IMR-90 (cell line): ENCODE data around the gene ADCY9. TPM values are rescaled to one million over a fixed set of nuclear protein-coding genes. Genes with fewer than 3 reads are reported as not detected.

Experiments used
- ATAC-seq: fragments of 200-7000 bp; cut with Tn5 transposase; 2 replicates; pipeline ENCODE4 v1.9.1; 2020; ENCODE audit warnings: low read depth, mild to moderate bottlenecking, moderate library complexity
- BruUV-seq: library from RNA; stranded (reverse); fragments of 400-500 nt; replicated peaks from 2 replicates; lab custom pipeline; 2021; lab: Mats Ljungman, UMichigan
- CTCF ChIA-PET: fragments of 300-600 bp; formaldehyde crosslinking; extraction: SDS; loops from one replicate; lab custom pipeline; 2021; ENCODE audit warnings: antibody characterized with exemption; lab: Yijun Ruan, JAX
- POLR2A ChIA-PET: fragments of 300-600 bp; sonication (Branson Sonifier 250); formaldehyde crosslinking; loops from one replicate; lab custom pipeline; 2022; ENCODE audit warnings: antibody characterized with exemption; ENCODE audit not compliant: unreplicated experiment; lab: Charles Lee
- DNase-seq: peaks from one replicate; pipeline ENCODE4 v3.0.0; 2013
- H2AFZ ChIP-seq: replicated peaks from 2 replicates; pipeline ENCODE3; 2013; ENCODE audit warnings: low read length, mild to moderate bottlenecking; ENCODE audit not compliant: poor library complexity
- H2AK5ac ChIP-seq: 2 replicates; pipeline ENCODE4 v1.6.1; 2013; ENCODE audit warnings: low read depth, low read length, inconsistent platforms
- H2AK9ac ChIP-seq: replicated peaks from 2 replicates; pipeline ENCODE3; 2013; ENCODE audit warnings: mild to moderate bottlenecking, low read depth, low read length, moderate library complexity; ENCODE audit not compliant: poor library complexity
- H2BK120ac ChIP-seq: 2 replicates; pipeline ENCODE4 v1.6.1; 2013; ENCODE audit warnings: low read depth, low read length, inconsistent platforms
- H2BK15ac ChIP-seq: 3 replicates; pipeline ENCODE4 v1.6.1; 2013; ENCODE audit warnings: low read depth, low read length, inconsistent platforms
- H2BK20ac ChIP-seq: 2 replicates; pipeline ENCODE4 v1.6.1; 2013; ENCODE audit warnings: low read depth, mild to moderate bottlenecking, inconsistent platforms, low read length, moderate library complexity
- H2BK5ac ChIP-seq: 2 replicates; pipeline ENCODE4 v1.6.1; 2013; ENCODE audit warnings: mild to moderate bottlenecking, low read depth, low read length, inconsistent platforms; ENCODE audit not compliant: poor library complexity, severe bottlenecking
- H3K14ac ChIP-seq: replicated peaks from 2 replicates; pipeline ENCODE4 v1.6.1; 2013; ENCODE audit warnings: low read depth, low read length, inconsistent platforms
- H3K18ac ChIP-seq: 2 replicates; pipeline ENCODE4 v1.6.1; 2013; ENCODE audit warnings: low read depth, low read length, control low read depth
- H3K23ac ChIP-seq: 2 replicates; pipeline ENCODE4 v1.6.1; 2013; ENCODE audit warnings: low read depth, low read length, inconsistent platforms
- H3K27ac ChIP-seq: 2 replicates; pipeline ENCODE4 v1.5.1; 2013; ENCODE audit warnings: mild to moderate bottlenecking, control low read depth, low read length; ENCODE audit not compliant: insufficient read depth
- H3K27me3 ChIP-seq: 2 replicates; pipeline ENCODE4 v1.6.1; 2013; ENCODE audit warnings: low read length; ENCODE audit not compliant: control insufficient read depth, insufficient read depth
- H3K36me3 ChIP-seq: 2 replicates; pipeline ENCODE4 v1.6.1; 2013; ENCODE audit warnings: low read length, mixed read lengths; ENCODE audit not compliant: control insufficient read depth, insufficient read depth
- H3K4ac ChIP-seq: 2 replicates; pipeline ENCODE4 v1.6.1; 2013; ENCODE audit warnings: low read depth, low read length, inconsistent platforms
- H3K4me1 ChIP-seq: 2 replicates; pipeline ENCODE4 v1.6.1; 2013; ENCODE audit warnings: low read length, mixed read lengths; ENCODE audit not compliant: control insufficient read depth, insufficient read depth
- H3K4me2 ChIP-seq: 2 replicates; pipeline ENCODE4 v1.6.1; 2013; ENCODE audit warnings: low read depth, mild to moderate bottlenecking, control low read depth, low read length, moderate library complexity
- H3K4me3 ChIP-seq: 2 replicates; pipeline ENCODE4 v1.5.1; 2013; ENCODE audit warnings: low read depth, mild to moderate bottlenecking, control low read depth, low read length, moderate library complexity; ENCODE audit not compliant: insufficient read depth
- H3K56ac ChIP-seq: 2 replicates; pipeline ENCODE4 v1.6.1; 2013; ENCODE audit warnings: low read length, inconsistent platforms; ENCODE audit not compliant: insufficient read depth; ENCODE audit errors: extremely low read depth
- H3K79me1 ChIP-seq, 2 experiments: 2 replicates each; pipeline ENCODE4 v1.6.1; 2013; ENCODE audit warnings: low read length in 2 of 2, inconsistent platforms in 1 of 2, low read depth in 1 of 2
- H3K9ac ChIP-seq: 2 replicates; pipeline ENCODE4 v1.6.1; 2013; ENCODE audit warnings: low read depth, low read length, control low read depth
- H3K9me1 ChIP-seq: 2 replicates; pipeline ENCODE4 v1.6.1; 2013; ENCODE audit warnings: low read length, inconsistent platforms; ENCODE audit not compliant: insufficient read depth
- H3K9me3 ChIP-seq: 2 replicates; pipeline ENCODE4 v1.6.1; 2013; ENCODE audit warnings: low read length; ENCODE audit not compliant: control insufficient read depth, insufficient read depth
- H4K20me1 ChIP-seq: 2 replicates; pipeline ENCODE4 v1.6.1; 2013; ENCODE audit warnings: low read length, inconsistent platforms; ENCODE audit not compliant: insufficient read depth
- H4K5ac ChIP-seq: 2 replicates; pipeline ENCODE4 v1.6.1; 2013; ENCODE audit warnings: mild to moderate bottlenecking, low read depth, low read length, control low read depth
- H4K8ac ChIP-seq, 2 experiments: 2 replicates each; pipeline ENCODE4 v1.6.1; 2013; ENCODE audit warnings: low read depth in 2 of 2, low read length in 2 of 2, control low read depth in 1 of 2, inconsistent platforms in 1 of 2
- H4K91ac ChIP-seq: 2 replicates; pipeline ENCODE4 v1.6.1; 2013; ENCODE audit warnings: low read depth, low read length, inconsistent platforms; ENCODE audit not compliant: insufficient read depth
- BHLHE40 ChIP-seq: fragments of 150-350 bp; IDR thresholded peaks from 2 replicates; pipeline ENCODE4 v1.6.1; 2016; ENCODE audit warnings: mild to moderate bottlenecking, low read depth, low read length
- CEBPB ChIP-seq: IDR thresholded peaks from 2 replicates; pipeline ENCODE4 v1.6.1; 2012; ENCODE audit warnings: low read depth, low read length, improper control_type of control experiment
- CHD1 ChIP-seq: IDR thresholded peaks from 2 replicates; pipeline ENCODE4 v1.6.1; 2012; ENCODE audit warnings: low read depth, low read length, improper control_type of control experiment
- FOS ChIP-seq: fragments of 150-350 bp; IDR thresholded peaks from 2 replicates; pipeline ENCODE4 v1.6.1; 2016; ENCODE audit warnings: low read depth, low read length
- MAFK ChIP-seq: IDR thresholded peaks from 2 replicates; pipeline ENCODE4 v1.6.1; 2012; ENCODE audit warnings: low read depth, low read length, improper control_type of control experiment
- MAZ ChIP-seq: IDR thresholded peaks from 2 replicates; pipeline ENCODE4 v1.6.1; 2012; ENCODE audit warnings: low read depth, mild to moderate bottlenecking, low read length, improper control_type of control experiment, moderate library complexity, borderline replicate concordance
- MXI1 ChIP-seq: IDR thresholded peaks from 2 replicates; pipeline ENCODE4 v1.6.1; 2012; ENCODE audit warnings: low read depth, mild to moderate bottlenecking, low read length, moderate library complexity, borderline replicate concordance
- NFE2L2 ChIP-seq: fragments of 150-350 bp; IDR thresholded peaks from 2 replicates; pipeline ENCODE4 v1.6.1; 2016; ENCODE audit warnings: low read depth, mild to moderate bottlenecking, low read length
- RCOR1 ChIP-seq: IDR thresholded peaks from 2 replicates; pipeline ENCODE4 v1.6.1; 2012; ENCODE audit warnings: mild to moderate bottlenecking, low read length, improper control_type of control experiment; ENCODE audit not compliant: insufficient replicate concordance
- SMC3 ChIP-seq: fragments of 150-350 bp; IDR thresholded peaks from 2 replicates; pipeline ENCODE4 v1.6.1; 2016; ENCODE audit warnings: low read depth, mild to moderate bottlenecking, antibody characterized with exemption, low read length, moderate library complexity
- WGBS, 2 experiments: methylation state at CpG; one replicate each; pipeline versions ENCODE4 v1.1.5 to v1.1.7; 2013; ENCODE audit warnings: missing lambda C conversion rate in 2 of 2; ENCODE audit not compliant: insufficient read length in 1 of 2; ENCODE audit errors: extremely low coverage in 2 of 2; 5-methylcytosine and 5-hydroxymethylcytosine counted together
- dilution Hi-C: fragments of 300-500 bp; cut with HindIII; formaldehyde crosslinking; loops from one replicate; pipeline ENCODE4 v1.14.3; 2018; ENCODE audit warnings: low sequenced_read_pairs; ENCODE audit not compliant: unreplicated experiment
- in situ Hi-C: fragments of 300-500 bp; cut with MboI; formaldehyde crosslinking; loops from 3 replicates; pipeline ENCODE4 v1.14.3; 2019; ENCODE audit warnings: low sequenced_read_pairs, inconsistent platforms, mixed read lengths
- intact Hi-C: fragments of 100-400 bp; cut with micrococcal nuclease; formaldehyde crosslinking; loops from 2 replicates; pipeline ENCODE4 v1.10.0; 2022
- polyA plus RNA-seq, 3 experiments: library from polyadenylated mRNA; depleted of rRNA; stranded (reverse); fragments of >200 nt; gene quantifications; 2 replicates each; pipeline ENCODE4 v1.2.3, GENCODE V29; 2012; ENCODE audit warnings: low replicate concordance in 1 of 3
- total RNA-seq: library from RNA; depleted of rRNA; stranded (reverse); fragments of >200 nt; gene quantifications from 2 replicates; pipeline ENCODE4 v1.2.3, GENCODE V29; 2012
- TF ChIP-seq, protein P1 (sequence below): conservative IDR thresholded peaks from 2 replicates; pipeline ENCODE4 v1.5.1; 2012; ENCODE audit warnings: mild to moderate bottlenecking, low read depth, low read length, improper control_type of control experiment

ADCY9 gene
- total and polyA plus RNA-seq, 2 of the 4 experiments (the other 2 are of a cell fraction), result 5.4 to 12.5 TPM

- TF ChIP-seq MAFK, result no peak
These were observed 8.5 kb upstream of the ADCY9 start (continued) for GRCh38 chr16:4124535-4125294.

DNA sequence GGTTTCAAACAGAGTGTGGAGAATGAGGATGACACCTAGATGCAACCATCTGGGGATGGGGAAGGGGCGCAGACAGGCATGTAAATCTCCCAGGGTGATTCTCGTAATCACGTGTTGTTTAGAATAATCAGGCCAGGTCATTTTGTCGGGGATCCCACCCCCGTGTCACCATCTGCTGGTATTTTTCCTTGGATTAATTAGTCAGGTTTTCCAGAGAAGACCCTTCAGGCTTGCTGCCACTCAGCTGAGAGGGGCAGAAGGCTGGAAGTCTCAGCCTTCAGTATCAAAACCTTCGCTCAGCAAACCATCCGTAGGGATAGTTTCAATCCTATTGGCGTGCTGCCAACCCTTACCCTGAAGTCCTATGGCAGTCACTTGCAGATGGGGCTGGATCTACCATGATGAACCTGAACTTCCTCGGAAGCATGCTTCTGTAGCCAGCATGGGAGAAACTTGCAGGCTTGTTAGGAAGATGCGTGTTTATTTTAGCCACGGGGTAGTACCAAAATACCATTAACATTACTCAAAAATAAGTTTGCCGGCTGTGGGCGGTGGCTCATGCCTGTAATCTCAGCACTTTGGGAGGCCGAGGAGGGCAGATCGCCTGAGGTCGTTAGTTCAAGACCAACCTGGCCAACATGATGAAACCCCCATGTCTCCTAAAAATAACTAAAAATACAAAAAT is 7.5 kb upstream of the ADCY9 start:
- intact Hi-C loops, result no loop called here

More for the DNA sequence above, 7.5 kb upstream of the ADCY9 start:
- TF ChIP-seq BHLHE40 (peak; percentile 20; the same call in 1 of the 2 replicates), SMC3 (no peak), RCOR1 (peak; percentile 22), CEBPB (no peak), MXI1 (peak; percentile 87), FOS (0 out of 2 replicates have a peak, but pooled peaks have one; percentile 7), CHD1 (no peak), MAZ (no peak), NFE2L2 (no peak)
- TF ChIP-seq, protein P1, sequence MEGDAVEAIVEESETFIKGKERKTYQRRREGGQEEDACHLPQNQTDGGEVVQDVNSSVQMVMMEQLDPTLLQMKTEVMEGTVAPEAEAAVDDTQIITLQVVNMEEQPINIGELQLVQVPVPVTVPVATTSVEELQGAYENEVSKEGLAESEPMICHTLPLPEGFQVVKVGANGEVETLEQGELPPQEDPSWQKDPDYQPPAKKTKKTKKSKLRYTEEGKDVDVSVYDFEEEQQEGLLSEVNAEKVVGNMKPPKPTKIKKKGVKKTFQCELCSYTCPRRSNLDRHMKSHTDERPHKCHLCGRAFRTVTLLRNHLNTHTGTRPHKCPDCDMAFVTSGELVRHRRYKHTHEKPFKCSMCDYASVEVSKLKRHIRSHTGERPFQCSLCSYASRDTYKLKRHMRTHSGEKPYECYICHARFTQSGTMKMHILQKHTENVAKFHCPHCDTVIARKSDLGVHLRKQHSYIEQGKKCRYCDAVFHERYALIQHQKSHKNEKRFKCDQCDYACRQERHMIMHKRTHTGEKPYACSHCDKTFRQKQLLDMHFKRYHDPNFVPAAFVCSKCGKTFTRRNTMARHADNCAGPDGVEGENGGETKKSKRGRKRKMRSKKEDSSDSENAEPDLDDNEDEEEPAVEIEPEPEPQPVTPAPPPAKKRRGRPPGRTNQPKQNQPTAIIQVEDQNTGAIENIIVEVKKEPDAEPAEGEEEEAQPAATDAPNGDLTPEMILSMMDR, result no peak
- no peak overlapping the region for H3K27ac ChIP-seq
- dilution Hi-C loops (no loop called here), in situ Hi-C loops (no loop called here)
- no peak overlapping the region for H3K23ac ChIP-seq
- ChIA-PET POLR2A (no interaction called here), CTCF (no interaction called here)
- H3K18ac ChIP-seq, result no peak overlapping the region
- H3K36me3 ChIP-seq, result no peaks in the 10 kb centered on the region
- no peaks in the 10 kb centered on the region for H4K20me1 ChIP-seq
- peak overlapping the region; percentile 67 for H2BK20ac ChIP-seq
- peak overlapping the region; percentile 8; the same call in 1 of the 3 replicates for H2BK15ac ChIP-seq
- peak overlapping the region; percentile 39 for H2AFZ ChIP-seq
- peaks cover 5% of the 10 kb centered on the region; the same call in 1 of the 2 replicates for H3K4me1 ChIP-seq
- H3K27me3 ChIP-seq, result no peaks in the 10 kb centered on the region
- peak; percentile 89 for ATAC-seq
- WGBS, 2 experiments, result 63% methylated on average over 4 of the region's 16 CpGs; no CpG with 5 or more reads in 1 of the 2 experiments
- H3K14ac ChIP-seq, result peak overlapping the region; percentile 53
- no peaks in the 10 kb centered on the region for H3K9me3 ChIP-seq
- H3K56ac ChIP-seq, result no peak overlapping the region
- no peak overlapping the region for H3K4me3 ChIP-seq
- H3K9ac ChIP-seq, result no peak overlapping the region
- H4K91ac ChIP-seq, result peak overlapping the region; percentile 8; the same call in 1 of the 2 replicates
- no peaks in the 10 kb centered on the region for H3K79me1 ChIP-seq
- BruUV-seq, result no TSS peak
- no peak overlapping the region for H3K4me2 ChIP-seq
- peak overlapping the region; percentile 72 for H2BK120ac ChIP-seq
- no peak overlapping the region for H2BK5ac ChIP-seq
- no peak overlapping the region for H4K5ac ChIP-seq
- peak; percentile 79 for DNase-seq
- peaks cover 8% of the 10 kb centered on the region for H3K9me1 ChIP-seq
- H2AK5ac ChIP-seq, result peak overlapping the region; percentile 93
- peak overlapping the region in 1 of 2 experiments; percentile 65; a peak in 2 of 4 replicates for H4K8ac ChIP-seq
- H3K4ac ChIP-seq, result peak overlapping the region; percentile 62
- H2AK9ac ChIP-seq, result peak overlapping the region; percentile 74
